Neural cell (in vitro differentiated cells): ENCODE data around the gene CLEC5A.

Experiments used
- CTCF ChIP-seq: fragments of 450-650 bp; IDR thresholded peaks from 2 replicates; pipeline ENCODE4 v1.5.1; 2014; ENCODE audit warnings: antibody characterized with exemption, mild to moderate bottlenecking, moderate library complexity; ENCODE audit not compliant: poor library complexity, severe bottlenecking
- EP300 ChIP-seq: fragments of 450-650 bp; conservative IDR thresholded peaks from 2 replicates; pipeline ENCODE4 v1.6.1; 2014; ENCODE audit warnings: antibody characterized with exemption, mild to moderate bottlenecking, moderate library complexity; ENCODE audit not compliant: poor library complexity, severe bottlenecking
- EZH2 ChIP-seq: fragments of 200-600, 300-800 bp; shearing (Covaris generic), sonication (generic); IDR thresholded peaks from 2 replicates; pipeline ENCODE4 v1.6.1; 2014; ENCODE audit warnings: antibody characterized with exemption, low read length, borderline replicate concordance, mild to moderate bottlenecking; ENCODE audit not compliant: insufficient read depth, poor library complexity, severe bottlenecking
- POLR2AphosphoS5 ChIP-seq: IDR thresholded peaks from 2 replicates; pipeline ENCODE4 v1.6.1; 2012
- RAD21 ChIP-seq: fragments of 450-650 bp; conservative IDR thresholded peaks from 2 replicates; pipeline ENCODE4 v1.6.1; 2014; ENCODE audit warnings: antibody characterized with exemption, mild to moderate bottlenecking, moderate library complexity
- SMC3 ChIP-seq: fragments of 450-650 bp; conservative IDR thresholded peaks from 2 replicates; pipeline ENCODE4 v1.6.1; 2014; ENCODE audit warnings: antibody characterized with exemption, mild to moderate bottlenecking, moderate library complexity; ENCODE audit not compliant: poor library complexity
- TAF1 ChIP-seq: IDR thresholded peaks from 2 replicates; pipeline ENCODE4 v1.6.1; 2012; ENCODE audit warnings: low read depth
- TF ChIP-seq, protein P1 (sequence below): IDR thresholded peaks from 2 replicates; pipeline ENCODE4 v1.6.1; 2012; ENCODE audit warnings: borderline replicate concordance

- TF ChIP-seq CTCF, result no peak
- TF ChIP-seq, protein P1, sequence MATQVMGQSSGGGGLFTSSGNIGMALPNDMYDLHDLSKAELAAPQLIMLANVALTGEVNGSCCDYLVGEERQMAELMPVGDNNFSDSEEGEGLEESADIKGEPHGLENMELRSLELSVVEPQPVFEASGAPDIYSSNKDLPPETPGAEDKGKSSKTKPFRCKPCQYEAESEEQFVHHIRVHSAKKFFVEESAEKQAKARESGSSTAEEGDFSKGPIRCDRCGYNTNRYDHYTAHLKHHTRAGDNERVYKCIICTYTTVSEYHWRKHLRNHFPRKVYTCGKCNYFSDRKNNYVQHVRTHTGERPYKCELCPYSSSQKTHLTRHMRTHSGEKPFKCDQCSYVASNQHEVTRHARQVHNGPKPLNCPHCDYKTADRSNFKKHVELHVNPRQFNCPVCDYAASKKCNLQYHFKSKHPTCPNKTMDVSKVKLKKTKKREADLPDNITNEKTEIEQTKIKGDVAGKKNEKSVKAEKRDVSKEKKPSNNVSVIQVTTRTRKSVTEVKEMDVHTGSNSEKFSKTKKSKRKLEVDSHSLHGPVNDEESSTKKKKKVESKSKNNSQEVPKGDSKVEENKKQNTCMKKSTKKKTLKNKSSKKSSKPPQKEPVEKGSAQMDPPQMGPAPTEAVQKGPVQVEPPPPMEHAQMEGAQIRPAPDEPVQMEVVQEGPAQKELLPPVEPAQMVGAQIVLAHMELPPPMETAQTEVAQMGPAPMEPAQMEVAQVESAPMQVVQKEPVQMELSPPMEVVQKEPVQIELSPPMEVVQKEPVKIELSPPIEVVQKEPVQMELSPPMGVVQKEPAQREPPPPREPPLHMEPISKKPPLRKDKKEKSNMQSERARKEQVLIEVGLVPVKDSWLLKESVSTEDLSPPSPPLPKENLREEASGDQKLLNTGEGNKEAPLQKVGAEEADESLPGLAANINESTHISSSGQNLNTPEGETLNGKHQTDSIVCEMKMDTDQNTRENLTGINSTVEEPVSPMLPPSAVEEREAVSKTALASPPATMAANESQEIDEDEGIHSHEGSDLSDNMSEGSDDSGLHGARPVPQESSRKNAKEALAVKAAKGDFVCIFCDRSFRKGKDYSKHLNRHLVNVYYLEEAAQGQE, result no peak
- TF ChIP-seq EZH2, result no peak
- no peak for TF ChIP-seq POLR2AphosphoS5
- TF ChIP-seq EP300, result no peak
- no peak for TF ChIP-seq TAF1
- TF ChIP-seq RAD21, result no peak
- no peak for TF ChIP-seq SMC3
These were observed 26.9 kb upstream of the CLEC5A start, which contains the start of gene TAS2R38 for GRCh38 chr7:141973673-141974072.
